Uterus (tissue), 2 donors: ENCODE data around the gene TRIO.

ENCODE experiments used
- POLR2A ChIP-seq, 2 donors: fragments of 450-650 bp; IDR thresholded peaks; one replicate each; pipeline ENCODE4 v1.6.1; 2016; ENCODE audit warnings: antibody characterized with exemption in 2 of 2, mild to moderate bottlenecking in 1 of 2, moderate library complexity in 1 of 2
- TF ChIP-seq, protein P1 (sequence below), 4 experiments: fragments of 200-600 bp in 2 of 4; fragments of 450-650 bp in 2 of 4; sonication (generic) in 2 of 4; IDR thresholded peaks; one replicate each; pipeline ENCODE4 v1.5.1; 2016 to 2019; ENCODE audit warnings: antibody characterized with exemption in 4 of 4, mild to moderate bottlenecking in 2 of 4, moderate library complexity in 1 of 4

- TF ChIP-seq, protein P1, sequence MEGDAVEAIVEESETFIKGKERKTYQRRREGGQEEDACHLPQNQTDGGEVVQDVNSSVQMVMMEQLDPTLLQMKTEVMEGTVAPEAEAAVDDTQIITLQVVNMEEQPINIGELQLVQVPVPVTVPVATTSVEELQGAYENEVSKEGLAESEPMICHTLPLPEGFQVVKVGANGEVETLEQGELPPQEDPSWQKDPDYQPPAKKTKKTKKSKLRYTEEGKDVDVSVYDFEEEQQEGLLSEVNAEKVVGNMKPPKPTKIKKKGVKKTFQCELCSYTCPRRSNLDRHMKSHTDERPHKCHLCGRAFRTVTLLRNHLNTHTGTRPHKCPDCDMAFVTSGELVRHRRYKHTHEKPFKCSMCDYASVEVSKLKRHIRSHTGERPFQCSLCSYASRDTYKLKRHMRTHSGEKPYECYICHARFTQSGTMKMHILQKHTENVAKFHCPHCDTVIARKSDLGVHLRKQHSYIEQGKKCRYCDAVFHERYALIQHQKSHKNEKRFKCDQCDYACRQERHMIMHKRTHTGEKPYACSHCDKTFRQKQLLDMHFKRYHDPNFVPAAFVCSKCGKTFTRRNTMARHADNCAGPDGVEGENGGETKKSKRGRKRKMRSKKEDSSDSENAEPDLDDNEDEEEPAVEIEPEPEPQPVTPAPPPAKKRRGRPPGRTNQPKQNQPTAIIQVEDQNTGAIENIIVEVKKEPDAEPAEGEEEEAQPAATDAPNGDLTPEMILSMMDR (IDR thresholded peaks at IDR 0.05) = no peak
- no peak for TF ChIP-seq POLR2A (IDR thresholded peaks at IDR 0.05)
Observed at GRCh38 chr5:14201325-14202045, 58.3 kb downstream of the TRIO start.
